ENCODE measurements around the gene FSTL4.

DNA sequence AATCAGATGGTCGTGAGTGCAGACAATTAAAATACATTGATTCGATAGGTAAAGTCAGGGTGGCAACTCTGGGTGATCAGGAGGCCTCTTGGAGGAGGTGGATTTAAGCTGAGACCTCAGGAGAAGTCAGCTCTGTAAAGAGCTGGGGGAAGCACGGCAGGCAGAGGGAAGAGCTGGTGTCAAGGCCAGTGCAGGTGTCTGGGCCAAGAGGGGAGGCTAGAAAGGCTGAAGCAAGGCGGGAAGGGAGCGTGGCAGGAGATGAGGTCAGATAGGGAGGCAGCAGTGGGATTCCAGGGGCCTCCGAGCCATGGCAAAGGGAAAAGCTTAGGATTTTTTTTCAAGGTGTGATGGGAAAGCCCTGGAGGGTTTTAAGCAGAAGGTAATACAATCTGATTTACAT is 178.7 kb downstream of the FSTL4 start:
- TF ChIP-seq, protein P1, sequence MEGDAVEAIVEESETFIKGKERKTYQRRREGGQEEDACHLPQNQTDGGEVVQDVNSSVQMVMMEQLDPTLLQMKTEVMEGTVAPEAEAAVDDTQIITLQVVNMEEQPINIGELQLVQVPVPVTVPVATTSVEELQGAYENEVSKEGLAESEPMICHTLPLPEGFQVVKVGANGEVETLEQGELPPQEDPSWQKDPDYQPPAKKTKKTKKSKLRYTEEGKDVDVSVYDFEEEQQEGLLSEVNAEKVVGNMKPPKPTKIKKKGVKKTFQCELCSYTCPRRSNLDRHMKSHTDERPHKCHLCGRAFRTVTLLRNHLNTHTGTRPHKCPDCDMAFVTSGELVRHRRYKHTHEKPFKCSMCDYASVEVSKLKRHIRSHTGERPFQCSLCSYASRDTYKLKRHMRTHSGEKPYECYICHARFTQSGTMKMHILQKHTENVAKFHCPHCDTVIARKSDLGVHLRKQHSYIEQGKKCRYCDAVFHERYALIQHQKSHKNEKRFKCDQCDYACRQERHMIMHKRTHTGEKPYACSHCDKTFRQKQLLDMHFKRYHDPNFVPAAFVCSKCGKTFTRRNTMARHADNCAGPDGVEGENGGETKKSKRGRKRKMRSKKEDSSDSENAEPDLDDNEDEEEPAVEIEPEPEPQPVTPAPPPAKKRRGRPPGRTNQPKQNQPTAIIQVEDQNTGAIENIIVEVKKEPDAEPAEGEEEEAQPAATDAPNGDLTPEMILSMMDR (IDR thresholded peaks at IDR 0.05), result no peak
- TF ChIP-seq EP300 (IDR thresholded peaks at IDR 0.05), result no peak
- TF ChIP-seq POLR2A (IDR thresholded peaks at IDR 0.05), result no peak

All from ovary (tissue), 3 donors.